ENCODE data around the gene PGR.
"Not testable (repeated sequence)": the region's sequence is repeated elsewhere in the genome, so short reads cannot be mapped to it uniquely, and the experiment has no call there.

Gene PGR

DNA sequence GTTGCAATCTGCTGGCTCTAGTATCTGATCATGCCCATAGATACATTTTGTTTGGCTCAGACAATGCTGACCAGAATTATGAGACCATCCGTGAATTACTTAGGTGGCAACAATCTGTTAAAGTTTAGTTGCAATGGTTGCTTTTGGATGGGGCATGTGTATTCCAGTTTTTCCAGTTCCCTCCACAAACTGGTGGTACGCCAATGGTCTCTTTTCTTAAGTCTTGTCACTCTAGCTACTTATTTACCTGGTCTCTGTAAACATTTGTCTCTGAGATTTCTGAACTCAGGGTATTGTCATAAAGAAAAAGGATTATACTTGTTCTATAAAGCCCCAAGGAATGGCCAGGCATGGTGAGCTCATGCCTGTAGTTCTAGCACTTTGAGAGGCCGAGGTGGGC lies 65.9 kb downstream of the PGR start:
- no peak for DNase-seq

DNA sequence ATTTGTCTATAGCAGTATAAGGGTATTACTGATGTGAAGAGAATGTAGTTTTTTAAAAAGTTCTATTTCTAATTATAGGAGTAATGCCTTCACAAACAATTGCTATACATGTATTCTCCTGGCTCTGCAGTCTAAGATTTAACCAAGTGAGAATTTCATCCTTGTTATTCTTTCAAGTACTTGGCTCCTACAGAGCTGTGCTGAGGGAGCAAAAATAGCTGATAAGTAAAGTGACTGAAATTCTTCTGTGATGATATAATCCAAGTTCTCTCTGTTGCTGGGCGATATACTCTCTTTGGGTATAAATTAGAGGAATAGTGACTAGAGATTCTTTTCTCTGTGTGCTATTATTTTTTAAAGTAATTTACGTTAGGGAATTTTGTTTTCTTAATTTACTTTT lies 68.0 kb downstream of the PGR start:
- no peak for DNase-seq

DNA sequence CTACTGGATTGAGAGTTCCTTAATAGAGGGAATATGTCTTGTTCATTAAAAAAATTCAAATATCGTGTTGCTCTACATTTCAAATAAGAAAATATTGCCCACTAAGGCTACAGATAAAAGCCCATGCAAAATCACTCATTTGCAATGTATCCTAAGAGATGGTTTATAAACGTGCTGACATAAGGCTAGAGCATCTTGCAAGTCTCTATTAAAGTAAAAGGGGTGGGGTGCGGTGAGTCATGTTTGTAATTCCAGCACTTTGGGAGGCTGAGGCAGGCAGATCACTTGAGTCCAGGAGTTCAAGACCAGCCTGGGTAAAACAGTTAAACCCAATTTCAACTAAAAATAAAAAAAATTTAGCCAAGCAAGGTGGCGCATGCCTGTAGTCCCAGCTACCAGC lies 70.3 kb downstream of the PGR start:
- no peak for DNase-seq

DNA sequence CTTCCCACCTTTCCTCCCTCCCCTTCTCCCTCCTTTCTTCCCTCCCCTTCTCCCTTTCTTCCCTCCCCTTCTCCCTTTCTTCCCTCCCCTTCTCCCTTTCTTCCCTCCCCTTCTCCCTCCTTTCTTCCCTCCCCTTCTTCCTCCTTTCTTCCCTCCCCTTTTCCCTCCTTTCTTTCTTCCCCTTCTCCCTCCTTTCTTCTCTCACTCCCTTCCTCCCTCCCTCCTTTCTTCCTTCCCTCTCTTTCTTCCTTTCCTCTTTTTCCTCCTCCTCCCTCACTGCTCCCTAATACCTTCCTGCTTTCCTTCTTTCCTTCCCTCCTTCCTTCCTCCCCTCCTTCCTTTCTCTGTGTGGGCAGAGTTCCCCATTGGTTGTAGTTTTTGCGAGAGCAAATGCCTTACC lies 76.1 kb downstream of the PGR start:
- no peak for DNase-seq

GRCh38 chr11:101051677-101052076 lies 77.9 kb downstream of the PGR start:
- DNase-seq = no peak

- no peak for DNase-seq
Observed at GRCh38 chr11:101049813-101050212, 79.8 kb downstream of the PGR start.

DNA sequence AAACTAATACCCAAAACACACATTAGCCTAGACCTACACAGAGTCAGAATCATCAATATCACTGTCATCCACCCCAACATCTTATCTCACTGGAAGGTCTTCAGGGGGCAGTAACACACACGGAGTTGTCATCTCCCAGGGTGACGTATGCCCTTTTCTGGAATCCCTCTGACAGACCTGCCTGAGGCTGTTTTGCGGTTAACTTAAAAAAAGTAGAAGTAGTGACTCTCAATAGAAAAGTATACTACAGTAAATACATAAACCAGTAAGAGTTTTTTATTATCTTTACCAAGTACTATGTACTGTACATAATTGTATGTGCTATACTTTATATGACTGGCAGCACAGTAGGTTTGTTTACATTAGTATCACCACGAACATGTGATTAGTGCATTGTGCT lies 80.5 kb downstream of the PGR start:
- DNase-seq = no peak

DNA sequence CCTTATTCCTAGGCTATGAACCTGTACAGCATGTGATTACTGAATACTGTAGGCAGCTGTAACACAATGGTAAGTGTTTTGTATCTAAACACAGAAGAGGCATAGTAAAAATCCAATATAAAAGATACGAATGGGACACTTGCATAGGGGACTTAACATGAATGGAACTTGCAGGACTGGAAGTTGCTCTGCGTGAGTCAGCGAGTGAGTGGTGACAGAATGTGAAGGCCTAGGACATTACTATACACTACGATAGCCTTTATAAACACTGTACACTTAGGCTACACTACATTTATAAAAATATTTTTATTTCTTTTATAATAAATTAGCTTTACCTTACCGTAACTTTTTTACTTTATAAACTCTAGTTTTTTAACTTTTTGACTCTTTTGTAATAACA lies 81.1 kb downstream of the PGR start:
- no peak for DNase-seq

- no peak for DNase-seq
Observed at GRCh38 chr11:101046947-101047346, 82.7 kb downstream of the PGR start.

DNA sequence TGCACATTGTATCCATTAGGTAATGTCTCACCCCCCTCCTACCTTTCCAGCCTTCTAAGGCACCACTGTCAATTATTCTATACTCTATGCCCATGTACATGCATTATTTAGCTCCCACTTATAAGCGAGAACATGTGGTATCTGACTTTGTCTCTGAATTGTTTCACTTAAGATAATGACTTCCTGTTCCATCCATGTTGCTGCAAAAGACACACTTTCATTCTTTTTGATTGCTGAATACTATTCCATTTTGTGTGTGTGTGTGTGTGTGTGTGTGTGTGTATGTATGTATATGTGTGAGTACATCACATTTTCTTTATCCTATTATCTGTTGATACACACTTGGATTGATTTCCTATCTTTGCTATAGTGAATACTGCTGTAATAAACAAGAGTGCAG lies 84.2 kb downstream of the PGR start:
- DNase-seq = no peak

- no peak for DNase-seq
Observed at GRCh38 chr11:101043940-101044339, 85.7 kb downstream of the PGR start.

DNA sequence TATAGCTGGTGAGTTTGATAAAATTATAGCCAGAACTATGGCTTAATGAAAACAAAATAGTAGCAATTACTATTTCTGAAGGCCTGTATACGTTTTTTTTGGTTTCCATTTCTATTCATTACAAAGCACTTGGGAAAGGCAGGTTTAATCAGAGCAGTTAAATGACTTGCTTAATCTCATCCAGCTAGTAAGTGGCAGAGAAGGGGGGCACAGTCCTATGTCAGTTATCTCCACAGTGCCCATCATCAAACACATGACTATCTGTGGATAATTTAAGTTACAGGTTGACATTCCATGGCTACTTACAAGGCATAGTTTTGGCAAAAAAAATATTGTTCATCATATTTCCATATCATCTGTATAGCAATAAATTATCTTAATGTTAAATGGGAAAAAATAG lies 93.7 kb downstream of the PGR start:
- DNase-seq = no peak

DNA sequence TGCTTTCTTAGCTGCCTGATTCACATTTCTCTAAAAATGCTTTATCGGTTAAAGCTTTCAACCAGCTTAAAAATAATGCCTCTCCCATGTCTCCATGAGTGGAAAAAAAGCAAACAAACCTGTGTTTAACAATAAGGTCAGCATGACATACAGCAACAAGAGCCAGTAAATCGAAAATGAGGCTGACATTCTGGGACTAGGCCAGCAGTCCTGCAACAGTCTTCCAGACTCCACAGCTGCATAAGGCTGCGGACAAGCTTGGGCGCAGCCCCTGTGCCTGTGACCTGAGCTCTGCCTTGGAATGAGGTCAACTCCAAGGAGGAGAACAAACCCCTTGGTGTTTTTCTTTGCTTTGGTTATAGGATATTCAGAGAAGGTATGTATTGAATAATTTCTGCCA lies 95.5 kb downstream of the PGR start:
- no peak for DNase-seq

DNA sequence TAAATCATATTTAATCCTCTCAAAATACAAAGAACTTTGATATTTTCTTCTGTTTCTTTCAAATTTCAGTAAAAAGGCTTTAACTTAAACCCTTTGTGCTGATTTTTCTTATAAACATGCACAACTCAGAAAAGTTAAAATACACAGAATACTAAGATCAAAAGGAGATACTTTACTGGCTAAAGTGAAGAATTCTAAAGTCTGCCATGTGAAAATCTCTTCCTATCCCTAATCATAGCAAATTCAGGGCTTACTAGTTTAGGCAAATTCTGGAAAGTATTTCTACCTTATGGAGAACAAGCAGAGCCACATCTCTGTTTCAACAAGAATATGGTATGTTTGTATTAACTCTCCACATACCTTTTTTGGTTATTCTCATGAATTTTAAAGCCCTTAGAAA lies 96.6 kb downstream of the PGR start:
- no peak for DNase-seq

DNA sequence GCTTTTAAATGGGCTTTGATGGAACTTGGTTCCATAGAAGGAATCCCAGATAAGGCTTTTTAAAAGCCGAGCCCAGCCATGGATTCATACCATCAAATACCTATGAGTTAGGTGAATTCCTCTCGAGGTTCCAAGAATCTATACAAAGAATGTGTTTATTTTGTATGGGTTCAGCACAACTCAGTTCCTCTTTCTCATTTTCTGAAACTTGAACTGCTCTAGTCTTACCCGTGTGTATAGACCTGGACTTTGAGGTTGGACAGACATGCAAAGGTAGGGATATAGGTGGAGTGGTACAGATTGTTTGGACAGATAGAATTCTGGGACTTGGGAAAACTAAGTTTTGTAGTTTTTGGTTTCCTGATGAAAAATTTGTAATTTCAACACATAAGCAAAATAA lies 97.9 kb downstream of the PGR start:
- DNase-seq = no peak

DNA sequence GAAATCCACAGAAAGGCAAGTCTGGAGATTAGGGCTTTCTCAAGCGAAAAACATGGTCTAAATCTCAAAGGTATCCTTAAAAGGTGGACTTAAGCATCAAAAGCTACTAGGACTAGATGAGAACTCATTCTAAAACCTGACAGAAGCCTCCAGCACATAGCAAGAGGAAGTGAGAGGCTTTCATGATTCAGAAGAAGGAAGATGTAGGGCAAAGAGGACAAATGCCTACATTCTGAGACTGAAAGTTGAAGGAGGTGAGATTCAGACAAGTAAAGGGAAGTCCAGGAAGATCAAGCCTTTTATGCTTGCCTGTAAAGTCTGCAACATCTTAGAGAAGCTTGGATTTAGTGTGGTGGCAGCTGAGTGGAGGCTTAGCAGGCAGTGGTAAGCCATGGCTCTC lies 98.9 kb downstream of the PGR start:
- no peak for DNase-seq

- DNase-seq = no peak
Observed at GRCh38 chr11:101030015-101030414, 99.6 kb downstream of the PGR start.

DNA sequence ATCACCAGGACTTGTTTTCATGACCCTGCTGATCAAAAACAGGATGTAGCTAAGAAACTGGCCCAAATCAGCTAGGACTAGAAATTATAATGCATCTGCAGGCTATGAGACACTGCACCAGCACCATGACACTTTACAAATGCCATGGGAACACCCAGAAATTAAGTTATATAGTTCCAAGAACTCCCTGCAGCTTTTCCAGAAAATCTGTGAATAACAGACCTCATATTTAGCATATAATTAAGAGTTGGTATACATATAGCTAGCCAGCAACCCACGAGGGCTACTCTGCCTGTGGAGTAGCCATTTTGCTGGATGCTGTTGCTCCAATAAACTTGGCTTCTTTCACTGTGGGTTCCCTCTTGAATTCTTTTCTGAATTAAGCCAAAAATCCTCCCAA lies 101.0 kb downstream of the PGR start:
- DNase-seq = no peak

DNA sequence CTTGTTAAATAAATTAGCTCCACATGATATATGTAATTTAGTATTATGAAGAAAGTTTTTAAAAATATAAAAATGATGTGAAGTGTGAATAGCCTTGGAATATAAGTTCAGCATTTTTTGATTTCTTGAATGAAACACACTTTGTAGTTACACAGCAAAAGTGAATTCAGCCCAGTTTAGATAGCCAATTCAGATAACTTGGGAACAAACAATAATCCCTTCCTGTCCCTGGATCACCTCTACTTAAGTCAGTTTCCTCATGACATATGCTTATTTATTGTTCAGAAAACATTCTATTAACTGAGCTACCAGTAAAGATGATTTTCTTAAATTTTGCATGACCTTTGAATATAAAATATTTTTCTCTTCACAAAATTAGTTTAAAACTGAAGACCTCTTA lies 107.4 kb downstream of the PGR start:
- no peak for DNase-seq

- DNase-seq = no peak
Observed at GRCh38 chr11:101019870-101020269, 109.7 kb downstream of the PGR start.

GRCh38 chr11:101014600-101015285 lies 114.9 kb downstream of the PGR start:
- no peak for DNase-seq

GRCh38 chr11:101013702-101014101 lies 115.9 kb downstream of the PGR start:
- DNase-seq = not testable (repeated sequence)

GRCh38 chr11:101011881-101012280 lies 117.7 kb downstream of the PGR start:
- no peak for DNase-seq

DNA sequence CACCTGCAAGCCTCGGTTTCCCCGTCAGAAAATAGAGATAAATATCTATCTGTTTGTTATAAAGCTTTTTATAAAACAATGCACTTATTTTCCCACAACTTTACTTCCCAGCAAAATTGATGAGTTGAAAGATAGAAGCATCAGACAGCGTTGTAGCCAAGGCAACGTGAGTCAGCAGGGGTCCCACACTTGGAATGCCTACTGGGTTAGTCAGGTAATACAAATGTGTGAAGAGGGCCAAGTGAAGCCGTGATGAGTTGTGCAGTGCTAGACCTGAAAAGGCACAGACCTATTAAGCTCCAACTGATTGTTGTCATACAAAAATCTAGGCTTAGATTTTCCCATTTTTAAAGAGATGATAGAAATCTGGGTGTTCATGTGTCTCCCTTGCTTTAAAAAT lies 118.7 kb downstream of the PGR start:
- DNase-seq = no peak

DNA sequence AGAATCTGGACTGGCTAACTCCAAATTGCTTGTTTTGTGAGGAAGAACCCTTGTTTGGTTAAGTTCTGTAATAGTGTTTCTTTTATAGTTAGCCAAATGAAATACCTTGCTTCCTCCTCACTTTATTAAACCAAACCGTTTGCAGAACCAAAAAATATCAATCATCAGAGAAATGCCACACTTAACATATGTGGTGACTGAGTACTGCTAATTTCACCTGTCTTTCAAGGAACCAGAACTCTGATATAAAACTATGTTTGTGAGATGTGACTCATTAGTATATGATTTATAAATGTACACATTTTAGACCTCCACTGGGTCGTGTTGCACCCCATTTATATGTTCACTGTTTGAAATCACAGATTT lies 119.9 kb downstream of the PGR start:
- no peak for DNase-seq

Measured in stimulated activated CD4-positive, alpha-beta T cell treated with anti-CD3 and anti-CD28 coated beads, Interleukin-2, amount 100 ng/mL, for 24 hours (primary cell).